Measurements from ENCODE around the gene AJAP1.
"Not testable (repeated sequence)": the region's sequence is repeated elsewhere in the genome, so short reads cannot be mapped to it uniquely, and the experiment has no call there.

AJAP1 gene, protein sequence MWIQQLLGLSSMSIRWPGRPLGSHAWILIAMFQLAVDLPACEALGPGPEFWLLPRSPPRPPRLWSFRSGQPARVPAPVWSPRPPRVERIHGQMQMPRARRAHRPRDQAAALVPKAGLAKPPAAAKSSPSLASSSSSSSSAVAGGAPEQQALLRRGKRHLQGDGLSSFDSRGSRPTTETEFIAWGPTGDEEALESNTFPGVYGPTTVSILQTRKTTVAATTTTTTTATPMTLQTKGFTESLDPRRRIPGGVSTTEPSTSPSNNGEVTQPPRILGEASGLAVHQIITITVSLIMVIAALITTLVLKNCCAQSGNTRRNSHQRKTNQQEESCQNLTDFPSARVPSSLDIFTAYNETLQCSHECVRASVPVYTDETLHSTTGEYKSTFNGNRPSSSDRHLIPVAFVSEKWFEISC

DNA sequence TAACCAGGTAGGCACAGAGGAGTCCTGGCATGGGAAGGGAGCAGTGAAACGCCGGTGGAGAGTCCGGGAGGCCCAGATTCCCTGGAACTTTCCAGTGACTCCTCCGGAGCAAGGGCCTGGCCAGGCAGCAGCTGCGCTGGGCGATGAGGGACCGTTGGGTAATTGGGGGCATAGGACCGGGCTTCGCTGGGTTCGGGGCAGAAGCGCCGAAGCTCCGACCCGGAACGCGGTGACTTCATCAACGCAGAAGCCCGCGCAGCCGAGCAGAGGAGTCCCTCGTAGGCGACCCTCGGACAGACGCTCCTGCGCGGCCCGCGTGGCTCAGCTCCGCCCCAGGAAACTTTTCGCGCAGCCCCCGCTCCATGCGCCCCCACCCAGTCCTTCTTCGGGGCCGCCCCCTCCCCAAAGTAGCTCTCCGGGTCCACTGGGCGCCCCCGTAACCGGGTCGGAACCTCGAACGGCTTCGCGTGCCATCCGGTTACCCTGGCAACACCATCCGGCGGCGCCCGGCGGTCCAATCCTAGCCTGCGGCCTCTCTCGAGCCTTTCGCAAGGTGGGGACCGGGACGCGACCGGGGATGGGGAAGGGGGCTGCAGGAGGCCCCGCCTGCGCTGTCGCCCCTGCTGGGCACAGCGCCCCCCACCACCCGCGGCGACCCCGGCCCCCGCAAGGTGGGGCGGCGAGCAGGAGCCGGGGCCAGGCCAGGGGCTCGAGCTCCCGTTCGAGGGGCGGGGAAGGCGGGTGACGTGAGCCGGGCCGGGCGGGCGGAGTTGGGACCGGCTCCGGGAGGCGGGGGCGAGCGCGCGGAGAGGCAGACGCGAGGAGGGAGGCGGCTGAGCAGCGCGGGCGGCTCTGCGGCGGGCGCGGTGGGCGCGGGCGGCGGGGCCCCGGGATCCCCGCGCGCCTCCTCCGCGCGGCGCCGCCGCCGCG is at the start of gene AJAP1:
AJAP1 (plus strand) TSS at position 814 of the 930 bp plus-strand sequence. CDS start 817 bp downstream, outside the sequence.
- no peak for DNase-seq

DNA sequence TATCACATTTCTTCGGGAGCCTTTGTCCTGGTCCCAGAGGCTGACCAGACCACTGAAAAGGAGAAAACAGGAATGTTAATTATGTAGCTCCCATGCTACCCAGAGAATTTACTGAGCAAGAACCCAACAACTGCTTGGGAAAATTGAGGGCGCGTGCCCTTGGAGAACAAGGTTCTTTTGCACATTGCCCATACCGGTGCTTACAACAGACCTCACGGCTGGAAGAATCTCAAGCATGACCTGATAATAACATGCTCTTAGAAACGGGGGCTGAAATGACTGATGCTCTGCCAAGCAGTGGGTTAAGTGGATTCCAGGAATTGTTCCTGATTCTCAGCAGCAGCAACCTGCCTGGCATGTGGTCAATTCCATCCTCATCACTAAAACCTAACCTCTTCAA is 49.3 kb upstream of the AJAP1 start:
- no peak for DNase-seq

DNA sequence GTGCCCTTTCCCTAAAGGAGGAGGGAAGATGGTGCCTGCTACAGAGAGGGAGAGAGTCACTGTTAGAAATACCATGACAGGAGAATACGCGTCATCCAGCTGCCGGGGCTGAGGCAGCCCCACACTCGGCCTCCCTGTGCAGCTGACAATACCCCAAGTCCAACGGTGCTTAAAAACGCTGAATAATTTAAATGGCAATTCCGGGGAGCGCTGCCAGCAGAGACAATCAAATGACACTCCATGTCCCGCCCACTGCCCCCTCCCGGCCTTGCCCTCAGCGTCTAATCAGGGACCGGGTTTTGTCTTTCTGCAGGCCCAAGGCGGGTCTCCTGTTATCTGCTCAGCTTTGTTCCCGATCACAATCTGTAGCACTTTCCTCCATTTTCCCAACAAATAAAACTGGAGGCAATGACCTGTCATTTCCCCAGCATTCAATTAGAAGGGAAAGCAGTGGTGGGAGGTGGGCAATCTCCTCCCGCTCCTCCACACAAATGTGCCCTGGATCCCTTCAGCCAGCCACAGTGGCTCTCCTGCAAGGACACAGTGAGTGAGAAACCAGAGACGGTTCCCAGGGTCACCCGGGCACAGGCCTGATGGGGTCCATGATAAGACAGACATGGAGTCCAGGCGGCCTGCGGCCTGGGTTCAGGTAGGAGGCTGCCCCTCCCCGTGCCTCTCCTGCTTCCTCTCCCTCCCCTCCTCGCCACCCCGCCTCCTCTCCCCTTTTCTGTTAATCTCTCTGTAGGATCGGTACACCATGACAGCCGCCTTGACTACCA is 42.7 kb upstream of the AJAP1 start:
- no peak for DNase-seq

DNA sequence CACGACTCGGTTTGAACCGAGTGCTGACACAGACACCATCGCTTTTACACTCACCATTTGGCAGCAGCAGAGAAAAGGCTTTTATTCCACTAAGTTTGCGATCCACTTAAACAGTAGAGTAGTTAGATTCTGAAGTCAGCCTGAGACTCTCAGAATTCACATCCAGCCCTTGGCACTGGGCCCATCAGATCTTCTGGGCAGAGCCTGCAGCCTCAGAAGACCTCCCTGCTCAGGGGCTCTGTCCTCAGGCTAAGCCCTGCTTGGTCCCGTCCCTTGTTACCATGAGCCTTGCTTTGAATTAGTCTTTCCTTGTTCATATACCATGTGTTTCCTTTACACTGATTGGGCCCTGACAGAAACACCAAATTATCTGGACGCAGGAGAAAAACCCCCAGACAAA is 41.4 kb upstream of the AJAP1 start:
- no peak for DNase-seq

DNA sequence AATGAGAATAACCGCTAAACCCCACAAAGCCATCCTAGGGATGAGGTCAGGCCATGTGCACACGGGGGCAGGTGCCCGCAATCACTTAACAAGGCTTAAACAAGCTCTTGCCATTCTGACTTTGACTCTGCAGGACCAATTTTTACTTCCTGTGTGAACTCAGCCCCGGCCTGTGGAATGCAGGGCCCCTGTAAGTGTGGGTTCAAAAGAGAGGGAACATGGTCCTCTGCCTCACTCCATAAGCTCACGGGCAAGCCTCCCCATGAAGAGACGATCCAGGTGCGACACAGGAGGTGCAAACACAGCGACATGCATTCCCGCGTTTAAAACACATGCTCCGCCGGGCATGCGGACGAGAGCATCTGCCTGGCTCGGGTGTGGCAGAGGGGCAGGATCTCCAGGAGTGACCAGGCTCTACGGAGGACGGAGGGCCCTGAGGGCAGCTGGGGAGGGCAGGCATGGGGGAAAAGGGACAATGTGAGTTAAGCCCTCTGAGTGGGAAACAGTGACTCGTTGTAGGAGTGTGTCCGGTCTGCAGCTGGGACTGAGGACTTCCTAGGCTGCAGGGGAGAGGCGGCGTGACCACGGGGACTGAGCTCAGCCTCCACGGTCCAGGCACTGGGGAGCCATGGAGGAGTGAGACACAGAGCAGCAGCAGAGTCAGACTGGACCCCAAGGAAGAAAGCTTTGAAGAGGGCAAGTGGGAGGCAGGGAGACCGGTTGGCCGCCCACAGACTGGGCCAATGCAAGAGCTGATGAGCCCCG is 40.6 kb upstream of the AJAP1 start:
- no peak for DNase-seq

DNA sequence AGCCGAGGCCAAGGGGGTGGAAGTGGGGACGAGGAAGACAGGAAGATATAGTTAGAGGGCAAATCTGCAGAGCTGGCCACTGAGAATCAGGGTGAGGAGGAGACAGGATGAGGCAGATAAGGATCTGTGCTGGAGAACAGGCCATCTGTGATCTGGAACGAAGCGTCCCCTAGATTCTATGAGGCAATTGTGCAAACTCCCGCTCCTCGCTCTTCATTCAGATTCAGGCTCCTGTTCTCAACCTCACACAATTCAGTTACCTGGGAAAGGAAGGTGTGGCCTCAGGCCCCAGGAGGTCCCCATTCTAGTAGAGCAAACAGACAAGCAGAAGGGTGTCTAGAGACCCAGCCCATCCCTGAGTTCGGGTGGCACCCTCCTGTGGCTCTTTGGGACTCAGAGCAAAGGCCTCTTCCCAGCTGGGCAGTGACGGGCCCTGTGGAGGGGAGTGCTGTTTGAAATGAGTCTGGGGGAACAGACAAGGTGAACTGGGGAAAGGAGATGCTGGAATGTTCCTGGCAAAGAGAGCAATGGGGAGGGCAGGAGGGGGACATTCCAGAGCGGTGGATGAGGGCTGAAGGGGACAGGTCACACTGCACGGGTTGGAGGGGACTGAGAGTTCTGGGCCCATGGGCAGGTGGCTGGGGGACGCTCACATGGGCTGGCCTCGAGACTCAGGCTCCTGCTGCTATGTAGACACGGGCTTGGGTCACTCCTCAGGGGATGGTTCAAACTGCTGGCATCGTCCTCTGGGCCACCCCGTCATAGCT is 39.9 kb upstream of the AJAP1 start:
- no peak for DNase-seq

DNA sequence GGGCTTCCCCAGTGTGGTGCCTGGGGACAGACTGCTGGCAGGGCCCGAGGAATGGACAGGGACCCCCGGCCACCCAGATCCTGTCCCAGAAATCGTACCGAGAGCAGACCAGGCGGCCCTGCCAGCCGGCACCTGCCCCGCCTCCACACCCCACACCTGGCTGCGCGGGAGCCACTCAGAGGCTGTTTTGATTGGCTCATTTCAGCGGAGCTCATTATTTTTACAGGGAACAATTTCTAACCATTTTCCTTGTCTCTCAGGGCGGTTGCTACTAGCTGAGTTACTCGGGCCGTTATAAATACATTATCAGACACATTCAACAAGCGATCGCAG is 39.3 kb upstream of the AJAP1 start:
- DNase-seq = no peak

DNA sequence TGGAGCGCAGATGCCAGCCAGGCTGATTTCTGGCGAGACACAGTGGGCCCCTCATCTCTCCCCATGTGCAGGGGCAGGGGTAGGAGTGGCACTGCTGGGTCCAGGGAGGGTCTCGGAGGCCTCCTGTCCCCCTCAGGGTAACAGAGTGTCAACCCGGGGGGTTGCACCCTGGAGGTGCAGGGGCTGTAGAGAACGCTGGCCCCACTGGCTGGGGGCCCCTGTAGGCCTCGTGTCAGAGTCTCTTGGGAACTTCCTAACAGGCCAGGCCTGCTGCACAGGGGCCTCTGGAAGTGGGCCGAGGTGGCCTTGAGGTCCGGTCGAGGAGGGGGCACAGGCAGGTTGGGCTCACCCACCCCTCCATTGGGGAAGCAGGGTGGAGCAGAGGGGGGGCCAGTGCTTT is 38.9 kb upstream of the AJAP1 start:
- DNase-seq = no peak

DNA sequence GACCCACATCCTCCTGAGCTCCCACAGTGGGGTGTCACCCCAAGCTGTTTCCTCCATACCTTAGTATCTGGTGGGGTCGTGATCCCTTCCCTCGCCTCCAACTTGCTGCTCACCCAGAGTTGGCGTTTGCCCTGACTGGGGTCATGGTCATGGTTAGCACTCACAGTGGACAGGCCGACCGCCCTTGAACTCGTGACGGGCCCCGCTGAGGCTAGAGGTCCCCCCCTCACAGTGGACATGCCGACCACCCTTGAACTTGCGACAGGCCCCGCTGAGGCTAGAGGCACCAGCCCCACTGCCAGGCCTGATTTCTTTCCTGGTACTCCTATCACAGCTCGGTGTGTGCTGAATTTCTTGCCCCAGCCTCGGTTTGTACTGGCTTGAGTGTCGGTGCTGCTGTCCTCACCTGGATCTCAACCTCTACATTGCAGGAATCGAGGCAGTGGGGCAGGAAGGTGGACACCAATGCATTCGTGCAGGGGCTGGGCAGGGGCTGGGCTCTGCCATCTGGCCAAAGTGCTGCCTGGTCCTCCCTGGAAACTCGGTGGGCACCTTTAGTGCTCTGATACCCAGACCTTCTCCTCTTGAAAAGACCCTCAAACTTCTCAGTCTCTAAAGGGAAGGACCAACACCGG is 37.5 kb upstream of the AJAP1 start:
- DNase-seq = no peak

DNA sequence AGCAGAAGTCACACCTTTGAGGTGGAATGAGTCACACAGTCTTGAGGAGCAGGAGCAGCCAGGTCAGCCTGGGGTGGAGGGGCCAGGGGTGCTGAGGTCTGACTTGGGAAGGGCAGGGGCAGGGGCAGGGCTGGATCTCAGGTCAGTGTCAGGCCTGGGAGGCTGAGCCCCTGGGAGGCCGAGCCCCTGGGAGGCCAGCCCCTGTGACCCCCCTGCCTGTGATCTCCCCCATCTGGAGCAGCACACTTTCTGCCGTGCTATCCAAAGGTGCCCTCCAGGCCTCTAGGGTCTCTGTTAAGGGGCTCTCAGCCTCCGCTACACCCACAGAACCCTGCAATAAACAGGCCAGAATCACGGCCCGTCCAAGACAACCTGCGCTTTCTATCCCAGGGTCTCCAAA is 36.9 kb upstream of the AJAP1 start:
- DNase-seq = no peak

DNA sequence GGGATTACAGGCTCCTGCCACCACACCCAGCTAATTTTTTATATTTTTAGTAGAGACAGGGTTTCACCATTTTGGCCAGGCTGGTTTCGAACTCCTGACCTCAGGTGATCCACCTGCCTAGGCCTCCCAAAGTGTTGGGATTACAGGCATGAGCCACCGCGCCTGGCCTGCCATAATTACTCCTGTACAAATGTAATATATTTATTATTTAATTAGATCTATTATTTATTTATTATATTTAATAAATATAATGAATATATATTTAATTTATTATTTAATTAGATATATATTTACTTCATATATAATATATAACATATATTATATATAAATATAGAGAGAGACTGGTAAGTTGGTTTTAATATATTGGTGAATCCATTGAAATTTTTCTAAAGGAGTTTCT is 35.6 kb upstream of the AJAP1 start:
- DNase-seq = not testable (repeated sequence)

DNA sequence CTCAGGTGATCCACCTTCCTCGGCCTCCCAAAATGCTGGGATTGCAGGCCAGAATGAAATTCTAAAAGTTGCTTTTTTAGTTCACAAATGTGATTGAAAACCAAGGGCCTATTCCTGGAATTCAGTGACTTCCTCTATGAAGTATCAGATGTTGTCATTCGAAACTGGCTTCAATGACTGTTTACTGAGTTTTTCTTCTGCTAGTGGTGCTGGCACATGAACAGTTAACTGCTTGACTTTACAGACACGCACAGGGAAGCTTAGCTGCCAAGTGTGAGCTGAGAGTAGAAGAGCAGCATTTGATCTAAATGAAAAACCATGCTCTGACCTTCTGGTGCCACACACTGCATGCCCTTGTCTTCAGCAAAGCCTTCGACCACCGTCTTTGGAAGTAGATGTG is 32.8 kb upstream of the AJAP1 start:
- no peak for DNase-seq

DNA sequence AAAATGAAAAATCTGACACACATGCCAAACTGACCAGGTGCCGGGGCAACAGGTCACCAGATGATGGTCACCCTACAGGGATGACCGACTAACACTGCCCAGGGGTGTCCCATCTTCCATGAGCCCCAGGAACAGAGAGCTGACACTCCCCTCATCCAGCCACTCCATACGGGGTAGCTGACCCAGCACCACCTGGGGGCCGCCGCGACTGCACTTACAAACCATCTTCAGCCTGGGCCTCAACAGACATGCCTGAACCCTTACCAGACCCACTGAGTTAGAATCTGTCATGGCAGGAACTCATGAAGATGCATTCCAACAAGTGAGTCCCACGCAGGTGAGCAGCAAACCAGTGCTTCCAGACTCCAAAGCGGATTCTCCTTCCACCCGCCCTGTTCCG is 31.6 kb upstream of the AJAP1 start:
- DNase-seq = no peak

DNA sequence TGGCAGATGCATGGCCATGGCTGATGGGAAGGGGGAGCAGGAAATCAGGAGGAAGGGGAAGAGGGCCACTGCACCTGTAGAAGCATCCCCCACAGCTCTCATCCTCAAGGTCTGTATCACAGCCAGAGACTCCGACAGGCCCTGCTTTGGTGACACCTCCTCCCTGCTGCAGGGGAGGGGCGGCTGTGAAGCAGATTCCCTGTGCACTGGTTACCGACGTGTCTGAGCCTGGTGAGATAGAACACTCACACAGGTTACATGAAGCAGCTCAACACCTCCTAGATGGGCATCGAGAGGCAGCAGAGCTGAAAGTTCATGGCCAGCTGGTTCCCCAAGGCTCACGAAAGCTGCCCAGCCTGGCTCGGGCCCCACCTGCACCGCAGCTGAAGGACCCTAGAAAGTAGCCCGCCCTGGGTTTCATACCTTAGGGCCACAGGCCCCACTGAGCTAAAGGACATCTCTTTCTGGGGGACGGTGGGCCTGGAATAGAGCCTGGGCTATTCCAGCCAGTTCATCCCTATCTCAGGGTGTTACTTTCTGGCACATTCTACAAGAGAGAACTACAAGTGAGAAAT is 30.2 kb upstream of the AJAP1 start:
- no peak for DNase-seq

DNA sequence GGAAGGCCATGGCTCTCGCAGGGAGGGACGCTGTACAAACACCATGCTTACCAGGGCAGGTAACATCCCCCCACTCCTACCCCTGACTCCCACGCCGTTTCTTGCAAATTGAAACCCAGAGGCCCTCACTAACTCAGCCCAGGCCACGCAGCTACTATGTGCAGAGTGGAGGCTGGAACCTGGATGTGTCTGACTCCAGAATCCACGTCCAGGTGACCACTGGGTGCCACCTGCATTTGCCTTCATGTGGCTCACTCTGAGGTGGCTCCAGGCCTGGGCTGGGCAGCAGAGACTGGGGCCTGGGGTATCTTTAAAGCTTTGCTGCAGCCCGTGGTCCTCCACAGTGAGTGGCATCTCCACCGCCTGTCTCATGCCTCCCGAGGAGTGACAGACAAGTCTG is 29.6 kb upstream of the AJAP1 start:
- DNase-seq = no peak

DNA sequence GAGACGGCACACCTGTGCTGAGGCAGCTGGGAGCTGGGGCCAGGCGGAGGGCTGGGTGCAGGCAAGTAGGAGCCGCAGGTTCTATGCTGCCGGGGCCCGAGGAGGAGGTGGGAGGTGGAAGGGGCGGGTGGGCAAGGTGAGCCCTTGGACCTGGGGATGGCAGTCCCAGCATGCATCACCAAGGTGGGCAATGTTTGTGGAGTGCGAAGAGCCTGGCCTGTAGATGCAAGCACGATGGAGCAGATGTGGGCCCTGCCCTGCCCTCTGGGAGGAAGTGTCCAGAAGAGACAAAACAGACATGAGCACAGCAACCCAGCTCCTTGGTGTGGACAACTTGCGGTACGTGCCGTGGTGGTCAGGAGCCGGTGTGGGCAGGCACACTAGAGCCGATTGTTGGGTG is 28.3 kb upstream of the AJAP1 start:
- DNase-seq = no peak

DNA sequence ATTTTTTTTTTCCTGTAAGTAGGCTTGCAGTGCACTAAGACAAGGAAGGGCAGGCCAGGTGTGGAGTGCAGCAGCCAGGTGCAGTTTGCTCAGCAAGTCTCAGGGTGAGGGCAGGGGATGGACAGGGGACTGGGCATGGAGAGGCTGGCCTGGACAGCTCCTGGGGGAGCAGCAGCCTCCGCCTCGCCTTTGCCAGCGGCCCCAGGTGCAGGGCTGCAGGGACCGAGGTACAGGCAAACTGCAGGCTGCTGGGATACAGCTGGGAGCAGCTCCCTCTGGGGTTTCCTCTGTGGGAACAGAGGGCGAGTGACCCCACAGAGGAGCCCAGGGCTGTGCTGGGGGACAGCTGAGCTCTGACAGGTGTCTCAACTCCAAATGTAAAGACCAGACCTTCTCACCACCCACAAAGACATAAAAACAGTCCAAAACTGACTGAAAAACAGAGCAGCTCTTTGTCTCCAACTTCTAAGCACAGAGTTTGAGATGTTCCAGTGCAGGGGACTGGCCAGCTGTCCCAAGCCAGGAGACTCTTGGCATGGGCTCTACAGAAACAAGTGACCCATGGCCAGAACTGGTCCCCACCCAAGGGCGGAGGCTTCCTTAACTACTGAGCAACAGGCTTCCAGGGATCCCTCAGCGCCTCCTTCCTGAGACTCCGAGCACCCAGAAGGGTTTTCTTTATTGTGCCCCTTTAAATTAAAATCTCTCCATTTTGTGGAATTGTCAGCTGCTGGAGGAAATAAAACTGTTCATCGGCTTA is 27.7 kb upstream of the AJAP1 start:
- DNase-seq = no peak

DNA sequence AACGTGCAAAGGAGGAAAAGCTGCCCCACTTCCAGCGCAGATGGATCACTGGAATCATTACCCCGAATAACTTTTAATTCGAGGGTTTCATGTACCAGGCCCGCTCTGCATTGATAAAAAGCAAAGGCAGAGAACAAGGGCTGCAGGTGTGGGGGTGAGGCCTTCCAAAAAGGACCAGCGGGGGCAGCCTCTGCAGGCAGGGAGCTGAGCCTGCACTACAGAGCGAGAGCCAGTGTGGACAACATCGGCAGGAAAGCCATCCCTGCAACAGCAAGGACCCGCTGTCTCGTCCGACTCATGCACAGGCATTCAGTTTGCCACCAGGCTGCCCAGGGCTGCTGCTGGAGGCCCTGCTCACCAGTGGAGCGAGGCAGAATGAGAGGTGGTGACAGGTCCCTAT is 27.1 kb upstream of the AJAP1 start:
- DNase-seq = no peak

DNA sequence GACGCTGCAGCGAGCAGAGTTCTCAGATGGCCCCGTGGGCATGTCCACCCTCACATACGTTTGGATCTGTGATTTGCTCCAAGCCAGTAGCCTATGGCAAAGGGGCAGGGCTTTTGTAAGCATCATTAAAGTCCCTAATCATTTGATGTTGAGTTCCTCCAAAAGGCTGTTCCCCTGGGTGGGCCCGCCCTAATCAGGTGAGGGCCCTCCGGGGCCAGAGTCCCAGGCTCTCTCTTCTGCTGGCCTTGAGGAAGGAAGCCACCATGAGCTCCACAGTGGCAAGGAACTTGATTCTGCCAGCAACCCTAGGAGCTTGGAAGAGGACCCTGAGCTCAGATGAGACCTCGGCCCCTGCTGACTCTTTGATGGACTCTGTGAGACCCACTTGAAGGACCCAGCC is 25.4 kb upstream of the AJAP1 start:
- DNase-seq = no peak

DNA sequence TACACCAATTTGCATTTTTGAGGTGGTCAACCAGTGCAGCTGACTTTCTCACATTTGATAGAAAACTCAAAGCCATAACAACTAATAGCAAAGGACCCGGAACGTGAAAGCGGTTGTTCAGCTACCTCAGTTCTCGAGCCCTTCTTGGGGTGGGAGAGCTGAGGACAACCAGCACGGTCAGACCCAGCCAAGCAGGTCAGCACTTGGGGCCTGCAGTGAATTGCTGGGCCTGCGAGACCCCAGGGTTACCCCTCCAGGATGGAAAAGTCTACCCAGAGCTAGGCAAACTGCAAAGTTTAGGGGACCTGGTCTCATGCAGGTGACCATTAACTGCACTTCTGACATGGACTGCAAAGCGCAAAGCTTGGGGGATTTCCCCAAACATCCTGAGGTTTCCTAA is 23.8 kb upstream of the AJAP1 start:
- DNase-seq = no peak
